Measurements from ENCODE around the gene PPARG. TPM values are rescaled to one million over a fixed set of nuclear protein-coding genes. Genes with fewer than 3 reads are reported as not detected.

The PPARG gene
- total RNA-seq, result 30.2 and 49.5 TPM in 2 replicates

GRCh38 chr3:12288182-12289129 is at the start of gene PPARG:
PPARG (plus strand) TSS chr3:12289070; CDS start chr3:12379712, 90,642 bp downstream.

Small RNAs within 50 kb of the gene (small RNA-seq; reads per million reads assigned to genes)
- gene AC091492.1, result not detected

Other genes with a start within 250 kb of the PPARG start
- 0.39 and 7.8 TPM in 2 replicates for gene TIMP4, start 130.2 kb upstream of the PPARG start, total RNA-seq
- gene TSEN2, start 195.4 kb downstream of the PPARG start, total RNA-seq, result 8.9 and 14.1 TPM in 2 replicates